Rectal smooth muscle tissue (tissue), 1 donor: ENCODE results near the gene KITLG.
"Not testable (repeated sequence)": the region's sequence is repeated elsewhere in the genome, so short reads cannot be mapped to it uniquely, and the experiment has no call there.

Experiments
- H3K27ac ChIP-seq: one replicate; pipeline ENCODE4 v1.7.0; 2013; ENCODE audit warnings: low read depth, low read length, inconsistent platforms
- H3K27me3 ChIP-seq: one replicate; pipeline ENCODE4 v1.7.0; 2013; ENCODE audit warnings: low read length; ENCODE audit not compliant: control insufficient read depth, insufficient read depth
- H3K36me3 ChIP-seq: one replicate; pipeline ENCODE4 v1.7.0; 2013; ENCODE audit warnings: low read length; ENCODE audit not compliant: control insufficient read depth, insufficient read depth
- H3K4me1 ChIP-seq: one replicate; pipeline ENCODE4 v1.7.0; 2013; ENCODE audit warnings: low read length; ENCODE audit not compliant: control insufficient read depth, insufficient read depth
- H3K4me3 ChIP-seq: one replicate; pipeline ENCODE4 v1.7.0; 2013; ENCODE audit warnings: low read length
- H3K9ac ChIP-seq: one replicate; pipeline ENCODE4 v1.7.0; 2013; ENCODE audit warnings: low read length

The KITLG gene

DNA sequence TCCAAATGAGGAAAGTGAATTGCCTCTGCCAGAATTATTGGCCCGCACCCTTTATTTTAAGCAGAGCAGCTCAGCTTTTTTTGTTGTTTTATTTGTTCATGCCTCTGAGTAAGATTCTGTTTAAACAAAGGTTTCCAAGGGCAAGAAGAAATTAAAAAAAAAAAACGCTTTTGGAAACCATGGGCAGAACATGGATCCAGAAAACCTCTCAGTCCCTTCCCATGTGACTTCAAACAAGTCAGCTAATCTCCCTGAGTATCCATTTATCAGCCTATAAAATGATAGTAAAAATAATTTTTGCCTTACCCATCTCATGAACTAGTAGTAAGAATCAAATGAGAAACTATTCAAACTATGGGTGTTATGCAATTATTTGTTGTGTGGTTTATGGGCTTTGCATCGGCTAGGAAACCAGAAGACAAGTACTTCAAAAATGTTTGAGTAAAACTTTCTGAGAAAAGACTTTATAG, 27.6 kb downstream of the KITLG start:
- Histone ChIP-seq H3K27me3 (no peaks in the 10 kb centered on the region), H3K27ac (no peak overlapping the region), H3K4me3 (no peak overlapping the region), H3K9ac (no peak overlapping the region), H3K4me1 (peaks cover 24% of the 10 kb centered on the region), H3K36me3 (no peaks in the 10 kb centered on the region)

GRCh38 chr12:88549929-88550328, 30.3 kb downstream of the KITLG start:
- H3K4me1 ChIP-seq: peaks cover 28% of the 10 kb centered on the region
- no peak overlapping the region for H3K9ac ChIP-seq
- H3K4me3 ChIP-seq: no peak overlapping the region
- no peak overlapping the region for H3K27ac ChIP-seq
- H3K36me3 ChIP-seq: no peaks in the 10 kb centered on the region
- no peaks in the 10 kb centered on the region for H3K27me3 ChIP-seq

- not testable (repeated sequence) for H3K27ac ChIP-seq, H3K4me1 ChIP-seq
These were observed 32.3 kb downstream of the KITLG start for GRCh38 chr12:88547949-88548348.

DNA sequence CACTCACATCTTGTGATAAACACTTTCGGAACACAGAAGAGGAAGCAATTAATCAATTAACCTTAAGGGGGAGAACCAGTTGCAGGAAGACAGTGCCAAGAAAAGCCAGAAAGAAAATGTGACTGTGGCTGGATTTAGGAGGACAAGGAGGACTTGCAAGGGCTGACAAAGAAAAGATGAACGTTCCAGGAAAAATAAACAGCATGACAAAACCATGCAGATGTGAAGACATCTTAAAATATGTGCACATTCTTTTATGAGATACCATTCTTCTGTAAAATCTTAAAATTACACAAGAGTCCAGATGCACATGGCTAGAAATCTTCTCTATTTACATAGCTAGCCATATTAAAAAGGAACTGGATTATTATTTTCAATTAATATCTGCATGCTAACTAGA, 33.4 kb downstream of the KITLG start:
- no peak overlapping the region for H3K9ac ChIP-seq
- H3K27ac ChIP-seq: no peak overlapping the region

More at GRCh38 chr12:88547949-88548348, 32.3 kb downstream of the KITLG start:
- H3K27me3 ChIP-seq, H3K4me3 ChIP-seq, H3K36me3 ChIP-seq, H3K9ac ChIP-seq: not testable (repeated sequence)

DNA sequence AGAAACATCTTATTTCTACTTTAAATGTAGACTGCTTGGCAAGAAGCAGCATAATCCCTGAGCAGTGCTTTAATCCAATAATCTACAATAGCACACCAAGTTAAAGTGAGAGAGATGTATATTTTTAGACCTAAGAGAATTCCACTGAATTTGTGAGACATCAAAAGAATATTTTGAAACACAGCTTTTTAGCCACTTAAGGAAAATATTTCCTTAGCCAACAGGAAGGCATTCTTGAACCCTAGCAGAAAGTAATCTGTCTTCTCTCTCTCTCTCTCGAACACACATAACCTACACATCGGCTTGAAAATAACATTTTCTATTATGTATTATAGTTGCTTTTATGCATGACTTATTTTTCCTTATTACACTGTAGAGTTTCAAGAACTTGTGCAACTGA, 34.0 kb downstream of the KITLG start:
- H3K27ac ChIP-seq: no peak overlapping the region
- H3K4me3 ChIP-seq: no peak overlapping the region
- no peaks in the 10 kb centered on the region for H3K36me3 ChIP-seq
- H3K4me1 ChIP-seq: peaks cover 6% of the 10 kb centered on the region
- no peak overlapping the region for H3K9ac ChIP-seq
- H3K27me3 ChIP-seq: no peaks in the 10 kb centered on the region

More for the DNA sequence above, 33.4 kb downstream of the KITLG start:
- Histone ChIP-seq H3K4me3 (no peak overlapping the region), H3K4me1 (peaks cover 6% of the 10 kb centered on the region), H3K36me3 (no peaks in the 10 kb centered on the region), H3K27me3 (no peaks in the 10 kb centered on the region)

DNA sequence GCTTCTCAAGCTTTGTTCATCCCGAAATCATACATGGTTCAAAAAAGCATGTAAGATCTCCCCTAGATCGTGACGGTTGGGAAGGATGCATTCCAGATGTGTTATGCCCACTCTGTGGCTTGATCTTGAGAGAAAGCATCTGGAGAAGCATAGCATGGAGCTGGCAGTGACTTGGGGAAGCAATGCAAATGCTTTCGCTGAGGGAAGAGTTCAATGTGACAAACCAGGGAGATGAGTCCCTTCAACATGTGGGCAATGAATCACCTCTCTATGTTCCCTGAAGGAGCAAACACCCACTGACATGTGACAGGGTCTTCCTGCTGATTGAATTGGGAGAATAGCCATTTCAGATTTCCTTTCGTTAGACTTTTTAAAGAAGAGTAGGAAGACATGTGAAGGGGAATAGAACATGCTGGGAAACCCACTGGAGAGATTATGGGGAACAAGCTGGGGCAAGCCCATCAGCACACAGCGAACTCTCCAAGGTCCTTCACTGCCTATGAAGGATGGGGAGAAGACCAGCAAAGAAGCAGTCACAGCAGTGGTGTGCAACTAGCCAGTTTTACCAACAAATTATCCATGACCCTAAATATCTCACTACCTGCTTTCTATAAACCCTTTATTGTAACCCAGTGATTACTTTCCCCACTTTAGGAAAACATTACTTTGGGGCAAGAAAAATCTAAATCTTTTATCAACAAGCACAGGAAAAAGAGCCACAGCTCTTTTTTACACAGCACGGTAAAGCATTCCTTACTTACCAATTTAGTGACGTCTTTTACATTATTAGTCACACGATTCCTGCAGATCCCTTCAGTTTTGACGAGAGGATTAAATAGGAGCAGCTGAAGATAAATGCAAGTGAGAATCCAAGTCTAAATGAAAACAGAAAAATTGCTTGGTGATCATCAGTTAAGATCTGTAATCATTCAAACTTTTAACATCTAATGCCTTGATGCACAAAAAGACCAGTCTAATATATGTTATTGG, 35.0 kb downstream of the KITLG start:
- peaks cover 1% of the 10 kb centered on the region for H3K36me3 ChIP-seq
- H3K27ac ChIP-seq: no peak overlapping the region

GRCh38 chr12:88539893-88540292, 40.4 kb downstream of the KITLG start:
- H3K36me3 ChIP-seq: peaks cover 3% of the 10 kb centered on the region
- H3K4me3 ChIP-seq: no peak overlapping the region
- no peaks in the 10 kb centered on the region for H3K4me1 ChIP-seq
- H3K27me3 ChIP-seq: no peaks in the 10 kb centered on the region
- H3K9ac ChIP-seq: no peak overlapping the region
- H3K27ac ChIP-seq: no peak overlapping the region

More for the DNA sequence above, 35.0 kb downstream of the KITLG start:
- H3K27me3 ChIP-seq: no peaks in the 10 kb centered on the region
- H3K4me3 ChIP-seq: no peak overlapping the region
- no peak overlapping the region for H3K9ac ChIP-seq
- H3K4me1 ChIP-seq: peaks cover 6% of the 10 kb centered on the region

GRCh38 chr12:88538697-88539096, 41.6 kb downstream of the KITLG start:
- no peak overlapping the region for H3K4me3 ChIP-seq
- H3K27ac ChIP-seq: no peak overlapping the region
- peaks cover 3% of the 10 kb centered on the region for H3K36me3 ChIP-seq
- H3K9ac ChIP-seq: no peak overlapping the region
- no peaks in the 10 kb centered on the region for H3K4me1 ChIP-seq
- H3K27me3 ChIP-seq: no peaks in the 10 kb centered on the region

GRCh38 chr12:88538250-88538649, 42.0 kb downstream of the KITLG start:
- no peaks in the 10 kb centered on the region for H3K27me3 ChIP-seq
- peaks cover 3% of the 10 kb centered on the region for H3K36me3 ChIP-seq
- H3K9ac ChIP-seq: no peak overlapping the region
- no peaks in the 10 kb centered on the region for H3K4me1 ChIP-seq
- no peak overlapping the region for H3K4me3 ChIP-seq
- no peak overlapping the region for H3K27ac ChIP-seq

DNA sequence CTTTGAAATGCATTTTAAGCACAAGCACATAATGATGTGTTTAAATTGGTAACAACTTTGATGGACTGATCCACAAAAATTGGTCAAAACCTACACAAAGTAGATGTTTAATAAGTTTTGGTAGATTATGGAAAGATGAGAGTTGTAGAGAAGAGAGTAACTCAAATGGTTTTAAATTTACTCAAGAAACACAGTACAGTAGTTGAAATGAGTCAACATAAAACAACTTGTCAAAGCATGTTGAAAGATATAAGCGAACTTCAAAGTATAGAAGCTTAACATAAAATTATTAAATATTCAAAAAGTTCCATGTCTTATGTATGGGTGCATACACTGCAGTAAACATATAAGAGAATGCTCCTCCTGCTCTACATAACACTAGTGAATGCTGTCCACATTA, 49.4 kb downstream of the KITLG start:
- Histone ChIP-seq H3K4me3 (no peak overlapping the region), H3K9ac (no peak overlapping the region), H3K4me1 (no peaks in the 10 kb centered on the region), H3K27me3 (no peaks in the 10 kb centered on the region), H3K27ac (no peak overlapping the region), H3K36me3 (peaks cover 5% of the 10 kb centered on the region)

DNA sequence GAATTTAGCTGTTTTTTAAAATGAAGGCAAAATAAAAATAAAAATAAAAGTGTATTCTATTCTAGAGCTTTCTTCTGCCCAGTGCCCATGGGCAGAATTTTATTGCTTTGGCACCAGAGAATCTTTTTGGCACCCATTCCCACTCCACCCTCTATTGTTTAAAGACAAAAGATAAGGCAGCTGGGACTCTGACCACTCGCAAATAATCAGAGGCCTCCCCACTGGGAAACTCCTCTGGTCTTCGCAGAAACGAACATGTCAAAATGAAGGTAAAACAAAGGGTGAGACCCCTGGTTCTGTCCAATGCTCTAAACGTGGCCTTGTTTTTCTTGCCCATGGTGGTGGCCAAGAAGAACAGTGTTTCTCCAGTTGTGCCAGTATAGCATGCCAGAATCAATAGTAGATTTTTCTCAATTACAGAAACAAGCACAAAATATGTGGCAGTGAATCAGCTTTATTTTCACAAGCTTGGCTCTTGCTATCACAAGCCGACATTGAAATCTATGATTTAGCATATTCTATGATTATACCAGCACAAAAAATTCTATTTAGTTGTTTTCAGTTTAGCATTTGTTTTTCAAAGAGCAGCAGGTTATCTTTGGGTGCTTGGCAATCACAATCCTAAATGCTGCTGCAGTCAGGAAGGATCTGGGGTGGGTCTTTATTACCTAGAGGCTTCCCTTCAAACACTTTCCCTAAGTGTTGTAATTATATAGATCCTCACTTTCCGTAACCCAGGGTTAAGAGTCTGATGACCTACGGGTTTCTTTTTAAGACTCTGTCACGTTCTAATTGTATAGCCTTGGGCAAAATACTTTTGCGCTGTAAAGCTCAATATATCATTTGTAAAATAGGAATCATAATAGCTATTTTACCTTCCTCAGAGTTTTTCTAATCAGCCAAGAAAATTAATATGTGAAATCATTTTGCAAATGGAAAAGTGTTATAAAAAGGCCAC, 50.5 kb downstream of the KITLG start:
- no peak overlapping the region for H3K9ac ChIP-seq
- H3K27me3 ChIP-seq: no peaks in the 10 kb centered on the region
- H3K4me3 ChIP-seq: no peak overlapping the region
- H3K36me3 ChIP-seq: peaks cover 5% of the 10 kb centered on the region
- H3K27ac ChIP-seq: no peak overlapping the region
- H3K4me1 ChIP-seq: no peaks in the 10 kb centered on the region

GRCh38 chr12:88522961-88523360, 57.3 kb downstream of the KITLG start:
- no peaks in the 10 kb centered on the region for H3K27me3 ChIP-seq

More at GRCh38 chr12:88522961-88523360, 57.3 kb downstream of the KITLG start:
- no peak overlapping the region for H3K27ac ChIP-seq
- H3K9ac ChIP-seq: no peak overlapping the region
- peaks cover 5% of the 10 kb centered on the region for H3K36me3 ChIP-seq
- H3K4me1 ChIP-seq: peaks cover 5% of the 10 kb centered on the region
- H3K4me3 ChIP-seq: no peak overlapping the region
